HG02973 (cell line): ENCODE results near the gene KRT28.
A peak's percentile ranks its signal among the peaks of the same experiment; 100 is the strongest.
"Not testable (repeated sequence)": the region's sequence is repeated elsewhere in the genome, so short reads cannot be mapped to it uniquely, and the experiment has no call there.

Experiments used
- ATAC-seq: cut with Tn5 transposase; IDR thresholded peaks from one replicate; pipeline ENCODE4 v1.9.1; 2021; ENCODE audit warnings: moderate library complexity; ENCODE audit not compliant: unreplicated experiment

KRT28 gene

GRCh38 chr17:40819528-40820125, 19.9 kb upstream of the KRT28 start:
- ATAC-seq = no peak

- peak; percentile 81 for ATAC-seq
These were observed 19.2 kb upstream of the KRT28 start for GRCh38 chr17:40818733-40819527.

DNA sequence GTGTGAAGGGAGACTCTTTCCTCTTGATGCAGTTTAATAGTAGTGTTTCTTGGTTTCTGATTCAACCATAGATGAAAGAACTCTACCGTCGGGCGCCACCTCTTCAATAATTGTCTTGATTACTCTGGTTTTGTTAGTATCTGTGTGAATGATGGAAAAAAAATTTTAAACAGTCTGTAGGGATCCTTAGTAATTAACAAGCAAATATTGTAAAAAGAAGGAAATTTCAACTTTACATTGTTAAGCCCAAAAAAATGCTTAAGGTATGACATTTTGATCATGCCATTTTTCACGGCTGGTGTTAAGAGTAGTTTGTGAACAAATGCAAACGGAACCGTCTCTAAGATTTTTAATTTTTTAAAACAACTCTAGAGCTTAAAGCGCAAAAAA, 18.6 kb upstream of the KRT28 start:
- ATAC-seq = no peak

GRCh38 chr17:40817103-40817682, 17.4 kb upstream of the KRT28 start:
- ATAC-seq = no peak

GRCh38 chr17:40816569-40816968, 16.8 kb upstream of the KRT28 start:
- no peak for ATAC-seq

DNA sequence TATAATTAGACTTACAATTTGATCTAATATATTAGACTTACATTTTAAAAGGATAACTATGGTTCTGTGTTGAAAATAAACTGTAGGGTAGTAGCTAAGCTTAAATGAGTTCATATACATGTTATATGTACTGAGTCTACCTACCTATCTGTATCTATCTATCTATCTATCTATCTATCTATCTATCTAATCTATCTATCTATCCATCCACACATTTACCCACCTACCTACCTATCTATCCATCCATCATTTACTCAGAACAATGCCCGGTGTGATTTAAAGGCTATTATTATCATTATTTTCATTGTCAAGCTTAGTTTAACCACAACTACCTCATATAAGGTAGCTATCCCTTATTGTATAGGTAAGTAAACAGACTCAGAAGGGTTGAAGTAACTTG, 15.6 kb upstream of the KRT28 start:
- no peak for ATAC-seq

- not testable (repeated sequence) for ATAC-seq
These were observed 14.9 kb upstream of the KRT28 start for GRCh38 chr17:40814657-40815056.

GRCh38 chr17:40813804-40814203, 14.0 kb upstream of the KRT28 start:
- ATAC-seq = no peak

GRCh38 chr17:40812639-40813038, 12.9 kb upstream of the KRT28 start:
- no peak for ATAC-seq

- no peak for ATAC-seq
These were observed 10.7 kb upstream of the KRT28 start for GRCh38 chr17:40810494-40810893.

GRCh38 chr17:40809721-40810421, 10.1 kb upstream of the KRT28 start:
- no peak for ATAC-seq

GRCh38 chr17:40806131-40806530, 6.4 kb upstream of the KRT28 start:
- ATAC-seq = no peak

GRCh38 chr17:40803617-40804082, 3.9 kb upstream of the KRT28 start:
- ATAC-seq = no peak

- ATAC-seq = no peak
These were observed 1.4 kb upstream of the KRT28 start for GRCh38 chr17:40801157-40801556.

GRCh38 chr17:40800381-40800780, 622 bp upstream of the KRT28 start:
- no peak for ATAC-seq

DNA sequence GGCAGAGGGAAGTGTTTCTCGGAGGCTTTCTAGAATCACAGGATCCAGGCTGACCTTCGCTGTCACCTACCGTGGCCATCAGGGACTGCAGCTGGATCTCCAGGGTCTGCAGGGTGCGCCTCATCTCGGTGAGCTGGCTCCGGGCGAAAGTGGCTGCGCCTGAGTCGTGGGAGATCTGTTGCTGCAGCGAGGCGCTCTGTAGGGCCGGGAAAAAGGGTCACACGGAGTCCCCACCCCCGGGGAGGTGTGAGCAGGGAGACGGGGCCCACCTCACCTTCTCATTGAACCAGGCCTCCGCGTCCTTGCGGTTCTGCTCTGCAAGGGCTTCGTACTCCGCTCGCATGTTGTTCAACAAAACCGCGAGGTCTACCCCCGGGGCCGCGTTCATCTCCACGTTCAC, 2.9 kb downstream of the KRT28 start:
- ATAC-seq = no peak

DNA sequence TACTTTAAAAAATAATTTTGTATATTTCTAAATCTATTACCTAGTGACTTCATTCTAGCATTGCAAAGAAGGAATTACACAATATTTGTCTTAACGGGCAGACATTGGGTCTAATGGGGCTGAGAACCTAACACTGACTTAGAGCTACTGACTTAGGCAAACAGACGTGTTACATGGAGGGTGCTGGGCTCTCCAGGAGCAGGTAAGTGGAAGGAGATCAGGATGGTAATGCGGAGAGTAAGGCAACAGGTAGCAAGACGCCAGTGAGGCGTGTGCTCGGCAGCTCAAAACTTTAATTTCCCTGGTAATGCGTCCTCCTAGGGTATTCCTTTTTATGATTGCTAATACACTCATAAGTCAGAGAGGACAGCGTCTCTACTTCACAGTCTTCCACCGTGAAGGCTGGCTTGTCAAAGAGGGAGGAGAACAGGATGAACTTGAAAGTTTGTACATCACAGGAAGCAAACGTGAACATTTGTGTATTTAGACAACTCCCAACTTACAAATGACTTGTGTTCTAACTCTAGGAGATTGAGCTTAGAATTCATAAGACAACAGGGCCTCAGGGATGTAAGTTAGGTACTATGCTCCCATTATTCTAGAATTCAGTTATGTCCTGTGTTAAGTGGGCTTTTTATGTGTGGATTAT, 4.6 kb downstream of the KRT28 start:
- ATAC-seq = no peak

GRCh38 chr17:40794466-40794865, 5.3 kb downstream of the KRT28 start:
- no peak for ATAC-seq

DNA sequence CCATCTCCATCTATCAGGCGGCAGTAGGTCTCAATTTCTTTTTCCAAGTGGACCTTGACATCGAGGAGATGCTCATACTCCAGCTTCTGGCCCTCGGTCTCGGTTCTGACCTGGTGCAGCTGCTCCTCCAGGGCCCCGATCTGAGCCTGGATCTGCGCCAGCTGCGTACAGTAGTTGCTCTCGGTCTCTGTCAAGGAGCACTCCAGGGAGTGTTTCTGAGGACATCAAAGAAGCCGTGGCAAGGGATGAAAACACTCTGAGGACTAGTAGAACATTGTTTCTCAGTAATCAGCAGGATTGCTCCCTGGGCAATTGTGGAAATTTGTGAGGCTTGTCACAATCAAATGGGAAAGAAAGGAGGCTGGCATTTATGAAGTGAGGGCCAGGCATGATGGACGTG, 5.9 kb downstream of the KRT28 start:
- no peak for ATAC-seq

GRCh38 chr17:40791787-40792436, 7.8 kb downstream of the KRT28 start:
- ATAC-seq = no peak

DNA sequence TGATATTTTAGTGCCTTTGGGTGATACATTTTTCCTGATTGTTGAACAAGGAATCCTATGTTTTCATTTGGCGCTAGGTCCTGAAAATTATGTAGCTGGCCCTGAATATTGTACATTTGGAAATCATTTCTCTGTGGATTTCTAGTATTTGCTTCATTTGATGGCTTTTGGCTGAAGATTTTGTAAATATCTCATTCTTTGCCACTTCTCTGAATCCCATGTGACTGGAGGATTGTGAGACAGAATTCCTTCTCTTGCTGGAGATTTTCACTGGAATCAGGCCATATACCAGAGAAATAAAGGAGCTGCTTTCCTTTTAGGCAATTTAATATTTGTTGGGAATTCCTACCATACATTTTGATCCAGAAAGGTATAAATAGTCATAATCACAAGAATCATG, 8.6 kb downstream of the KRT28 start:
- no peak for ATAC-seq
